HepG2 (cell line): ENCODE measurements around the gene DBN1. TPM values are rescaled to one million over a fixed set of nuclear protein-coding genes. Genes with fewer than 3 reads are reported as not detected.

Source experiments
- CEBPG ChIP-seq: IDR thresholded peaks from 2 replicates; pipeline ENCODE4 v1.6.1; 2016
- EP300 ChIP-seq, 3 experiments: sonication (generic) in 1 of 3; formaldehyde crosslinking in 1 of 3; IDR thresholded peaks; 2 replicates each; pipeline versions ENCODE4 v1.5.1 to v1.6.1; 2011 to 2020; ENCODE audit warnings: low read depth in 2 of 3, low read length in 2 of 3, borderline replicate concordance in 1 of 3, improper control_type of control experiment in 1 of 3, mild to moderate bottlenecking in 1 of 3, missing genetic modification reagents in 1 of 3, moderate library complexity in 1 of 3
- FOXA1 ChIP-seq, 2 experiments: fragments of 450-650 bp in 1 of 2; sonication (generic) in 1 of 2; formaldehyde crosslinking in 1 of 2; IDR thresholded peaks; 2 replicates each; pipeline versions ENCODE4 v1.4.0 to v1.6.1; 2016 to 2020; ENCODE audit warnings: missing genetic modification reagents in 1 of 2
- MTF1 ChIP-seq: sonication (generic); formaldehyde crosslinking; IDR thresholded peaks from 2 replicates; pipeline ENCODE4 v1.5.0; 2020; ENCODE audit warnings: missing genetic modification reagents
- POLR2AphosphoS5 ChIP-seq: IDR thresholded peaks from 2 replicates; pipeline ENCODE4 v1.6.1; 2012; ENCODE audit warnings: low read depth, low read length
- RFX1 ChIP-seq: fragments of 450-650 bp; IDR thresholded peaks from 2 replicates; pipeline ENCODE4 v1.6.1; 2017
- RFX5 ChIP-seq: IDR thresholded peaks from 2 replicates; pipeline ENCODE4 v1.6.1; 2011; ENCODE audit warnings: low read depth, low read length, improper control_type of control experiment
- RFXANK ChIP-seq: IDR thresholded peaks from 2 replicates; pipeline ENCODE4 v1.6.1; 2016
- SP2 ChIP-seq: sonication (generic); formaldehyde crosslinking; IDR thresholded peaks from 2 replicates; pipeline ENCODE4 v1.5.1; 2020; ENCODE audit warnings: mild to moderate bottlenecking, missing genetic modification reagents
- U2AF2 ChIP-seq: fragments of 200-400 bp; formaldehyde crosslinking; IDR thresholded peaks from 2 replicates; pipeline ENCODE4 v1.6.1; 2017; ENCODE audit warnings: low read depth, mild to moderate bottlenecking, low read length
- XRCC5 ChIP-seq: fragments of 200-400 bp; formaldehyde crosslinking; optimal IDR thresholded peaks from 2 replicates; pipeline ENCODE3; 2017; ENCODE audit warnings: mild to moderate bottlenecking, low read length
- ZNF263 ChIP-seq: sonication (generic); formaldehyde crosslinking; IDR thresholded peaks from 2 replicates; pipeline ENCODE4 v1.4.0; 2020; ENCODE audit warnings: missing genetic modification reagents
- ZNF605 ChIP-seq: sonication (generic); formaldehyde crosslinking; IDR thresholded peaks from 2 replicates; pipeline ENCODE4 v1.8.0; 2022; ENCODE audit warnings: mild to moderate bottlenecking, missing genetic modification reagents
- polyA plus RNA-seq, 8 experiments: library from polyadenylated mRNA; depleted of rRNA in 3 of 8; stranded (reverse) in 7 of 8; unstranded in 1 of 8; fragments of >200 nt; fragmentation: Illumina TruSeq in 4 of 8; extraction: Trizol in 4 of 8; gene quantifications; 2 replicates each; pipeline versions ENCODE4 v1.2.1 to v1.2.3, GENCODE V29; 2011 to 2016; ENCODE audit warnings: low read depth in 4 of 8, missing spikeins in 1 of 8, mixed read lengths in 1 of 8; ENCODE audit not compliant: insufficient read depth in 1 of 8
- total RNA-seq, 5 experiments: library from RNA; depleted of rRNA; stranded (reverse); fragments of >200 nt; fragmentation: Illumina TruSeq; extraction: Trizol; gene quantifications; 2 replicates each; pipeline ENCODE4 v1.2.3, GENCODE V29; 2016; ENCODE audit warnings: low read depth in 1 of 5
- TF ChIP-seq, protein P1 (sequence below): sonication (generic); formaldehyde crosslinking; IDR thresholded peaks from 2 replicates; pipeline ENCODE4 v1.4.0; 2020; ENCODE audit warnings: mild to moderate bottlenecking, missing genetic modification reagents
- TF ChIP-seq, protein P2 (sequence below), 2 experiments: sonication (generic) in 1 of 2; formaldehyde crosslinking in 1 of 2; IDR thresholded peaks; 2 replicates each; pipeline versions ENCODE4 v1.5.1 to v1.6.1; 2011 to 2020; ENCODE audit warnings: borderline replicate concordance in 1 of 2, low read depth in 1 of 2, low read length in 1 of 2, mild to moderate bottlenecking in 1 of 2, missing genetic modification reagents in 1 of 2, moderate library complexity in 1 of 2

The DBN1 gene
- total and polyA plus RNA-seq, 2 of the 13 experiments (the other 11 are each of a cell fraction or from before 2014, with no cell fraction given), result 27.0 to 37.3 TPM

DNA sequence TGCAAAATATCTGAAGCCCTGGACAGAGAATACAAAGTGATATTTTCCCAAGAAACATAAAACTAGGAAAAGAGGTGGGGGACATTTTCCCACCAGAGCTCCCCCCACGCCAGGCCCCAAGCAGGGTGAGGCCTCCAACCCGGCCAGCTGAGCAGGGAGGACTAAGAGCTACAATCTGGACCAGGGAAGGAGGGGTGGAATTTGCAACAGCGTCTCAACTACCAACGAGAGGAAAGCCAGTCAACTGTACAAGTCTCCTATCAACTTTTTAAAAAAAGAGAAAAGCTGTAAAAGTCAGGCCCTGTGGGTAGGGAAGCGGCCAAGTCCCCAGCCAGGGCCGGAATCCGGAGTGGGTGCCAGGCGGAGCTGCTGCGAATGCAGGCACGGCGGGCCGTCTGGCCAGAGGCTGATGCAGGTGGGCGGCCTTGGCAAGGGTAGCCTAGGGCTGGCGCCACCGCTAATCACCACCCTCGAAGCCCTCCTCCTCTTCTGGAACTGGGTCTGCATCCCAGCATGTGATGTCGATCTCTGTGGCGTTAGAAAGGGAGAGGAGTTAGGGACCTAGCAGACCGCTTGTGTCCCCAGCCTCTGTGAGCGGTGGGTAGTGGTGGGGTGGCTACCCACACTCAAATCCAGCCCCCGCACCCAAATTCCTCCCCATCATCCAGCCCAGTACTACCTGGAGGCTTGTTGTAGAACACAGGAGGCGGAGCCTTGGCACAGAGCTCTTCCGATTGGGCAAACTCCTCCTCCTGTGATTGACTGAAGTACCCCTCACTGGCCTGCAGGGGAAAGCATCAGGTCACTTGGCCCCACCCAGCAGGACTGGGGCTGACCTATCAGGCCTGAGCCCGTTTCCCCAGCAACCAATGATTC, 16.2 kb downstream of the DBN1 start (continued):
- TF ChIP-seq, protein P1, sequence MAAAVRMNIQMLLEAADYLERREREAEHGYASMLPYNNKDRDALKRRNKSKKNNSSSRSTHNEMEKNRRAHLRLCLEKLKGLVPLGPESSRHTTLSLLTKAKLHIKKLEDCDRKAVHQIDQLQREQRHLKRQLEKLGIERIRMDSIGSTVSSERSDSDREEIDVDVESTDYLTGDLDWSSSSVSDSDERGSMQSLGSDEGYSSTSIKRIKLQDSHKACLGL (CRISPR knock-in tag), result no peak
- peak; percentile 96 for TF ChIP-seq RFXANK (CRISPR knock-in tag)
- TF ChIP-seq U2AF2, result 0 out of 2 replicates have a peak, but pooled peaks have one; percentile 86
- TF ChIP-seq ZNF605 (CRISPR knock-in tag), result 0 out of 2 replicates have a peak, but pooled peaks have one; percentile 43
- TF ChIP-seq SP2 (CRISPR knock-in tag), result peak; percentile 73
- peak; percentile 34; the same call in 1 of the 2 replicates for TF ChIP-seq CEBPG (CRISPR knock-in tag)
- peak; percentile 87 for TF ChIP-seq RFX1
- no peak for TF ChIP-seq FOXA1 (IDR thresholded peaks at IDR 0.05)
- no peak for TF ChIP-seq FOXA1 (CRISPR knock-in tag; IDR thresholded peaks at IDR 0.05)
- TF ChIP-seq POLR2AphosphoS5, result no peak
- TF ChIP-seq, protein P2, sequence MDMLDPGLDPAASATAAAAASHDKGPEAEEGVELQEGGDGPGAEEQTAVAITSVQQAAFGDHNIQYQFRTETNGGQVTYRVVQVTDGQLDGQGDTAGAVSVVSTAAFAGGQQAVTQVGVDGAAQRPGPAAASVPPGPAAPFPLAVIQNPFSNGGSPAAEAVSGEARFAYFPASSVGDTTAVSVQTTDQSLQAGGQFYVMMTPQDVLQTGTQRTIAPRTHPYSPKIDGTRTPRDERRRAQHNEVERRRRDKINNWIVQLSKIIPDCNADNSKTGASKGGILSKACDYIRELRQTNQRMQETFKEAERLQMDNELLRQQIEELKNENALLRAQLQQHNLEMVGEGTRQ (IDR thresholded peaks at IDR 0.05; ENCODE audit: low read depth, low read length), result no peak
- TF ChIP-seq, protein P2 (CRISPR knock-in tag; IDR thresholded peaks at IDR 0.05; ENCODE audit: borderline replicate concordance), result no peak
- TF ChIP-seq ZNF263 (CRISPR knock-in tag), result 0 out of 2 replicates have a peak, but pooled peaks have one; percentile 14
- no peak for TF ChIP-seq MTF1
- TF ChIP-seq XRCC5, result peak; percentile 46
- peak; percentile 96 for TF ChIP-seq RFX5
- TF ChIP-seq EP300 (IDR thresholded peaks at IDR 0.05; ENCODE audit: low read depth in 2 of 2, low read length in 2 of 2), result no peak
- TF ChIP-seq EP300 (CRISPR knock-in tag; IDR thresholded peaks at IDR 0.05; ENCODE audit: borderline replicate concordance), result no peak
- TF ChIP-seq, all 625 proteins: peak for 23
